Lower leg skin (tissue), 4 donors: ENCODE data around the gene ZNF407. TPM values are rescaled to one million over a fixed set of nuclear protein-coding genes. Genes with fewer than 3 reads are reported as not detected.

ENCODE experiments used
- DNase-seq, 2 donors: peaks; one replicate each; pipeline ENCODE4 v3.0.0-alpha.2; 2019; ENCODE audit warnings: low spot score in 2 of 2
- H3K4me3 ChIP-seq: fragments of 200-600 bp; sonication (generic); 2 replicates; pipeline ENCODE4 v1.5.1; 2017; ENCODE audit warnings: mild to moderate bottlenecking, low read depth; ENCODE audit not compliant: poor library complexity, severe bottlenecking
- CTCF ChIP-seq, 3 donors: fragments of 450-650 bp; IDR thresholded peaks; one replicate each; pipeline ENCODE4 v1.5.1; 2016; ENCODE audit warnings: antibody characterized with exemption in 3 of 3, mild to moderate bottlenecking in 3 of 3, moderate library complexity in 2 of 3
- POLR2A ChIP-seq, 2 donors: fragments of 450-650 bp; IDR thresholded peaks; one replicate each; pipeline ENCODE4 v1.6.1; 2016 to 2017; ENCODE audit warnings: antibody characterized with exemption in 2 of 2, mild to moderate bottlenecking in 1 of 2, moderate library complexity in 1 of 2
- WGBS, 2 donors: methylation state at CpG; one replicate each; pipeline ENCODE4 v1.1.5; 2018; 5-methylcytosine and 5-hydroxymethylcytosine counted together
- intact Hi-C: fragments of 100-400 bp; cut with DNase I; formaldehyde crosslinking; loops from one replicate; pipeline ENCODE4 v1.15.0; 2023; ENCODE audit warnings: low total_unique reads
- total RNA-seq, 4 donors: library from RNA; depleted of rRNA; stranded (reverse); fragments of >200 nt; gene quantifications; one replicate each; pipeline ENCODE4 v1.1.0, GENCODE V29; 2016

ZNF407 gene
- total RNA-seq, 4 donors from 2014 or later = 7.0 to 13.9 (median 10.9) TPM

GRCh38 chr18:74709452-74709851 lies 111.8 kb downstream of the ZNF407 start:
- TF ChIP-seq CTCF (IDR thresholded peaks at IDR 0.05) (no peak), POLR2A (IDR thresholded peaks at IDR 0.05) (no peak)
- no peak for DNase-seq
- intact Hi-C loops = no loop called here
- no peak overlapping the region for H3K4me3 ChIP-seq
- WGBS, 2 donors = 90 to 97% methylated on average over 3 of the region's 3 CpGs

GRCh38 chr18:74714120-74714519 lies 116.5 kb downstream of the ZNF407 start:
- no peak for DNase-seq
- H3K4me3 ChIP-seq = no peak overlapping the region
- intact Hi-C loops = no loop called here
- TF ChIP-seq POLR2A (IDR thresholded peaks at IDR 0.05) (no peak), CTCF (IDR thresholded peaks at IDR 0.05) (no peak)
- WGBS, 2 donors = 95 to 96% methylated on average over 1 of the region's 1 CpG

GRCh38 chr18:74714791-74715190 lies 117.1 kb downstream of the ZNF407 start:
- DNase-seq = no peak
- no peak for TF ChIP-seq POLR2A (IDR thresholded peaks at IDR 0.05)
- no peak for TF ChIP-seq CTCF (IDR thresholded peaks at IDR 0.05)
- WGBS, 2 donors = 87 to 90% methylated on average over 6 of the region's 6 CpGs

GRCh38 chr18:74715306-74715705 lies 117.6 kb downstream of the ZNF407 start:
- TF ChIP-seq POLR2A (IDR thresholded peaks at IDR 0.05) (no peak), CTCF (IDR thresholded peaks at IDR 0.05) (no peak)
- DNase-seq = no peak
- intact Hi-C loops = no loop called here

More at GRCh38 chr18:74714791-74715190, 117.1 kb downstream of the ZNF407 start:
- intact Hi-C loops = no loop called here
- H3K4me3 ChIP-seq = no peak overlapping the region

GRCh38 chr18:74715865-74716712 lies 118.4 kb downstream of the ZNF407 start:
- intact Hi-C loops = no loop called here
- H3K4me3 ChIP-seq = no peak overlapping the region
- TF ChIP-seq POLR2A (IDR thresholded peaks at IDR 0.05) = no peak
- WGBS, 2 donors = 66 to 70% methylated on average over 5 of the region's 5 CpGs
- no peak for DNase-seq

More at GRCh38 chr18:74715306-74715705, 117.6 kb downstream of the ZNF407 start:
- WGBS, 2 donors = 96 to 99% methylated on average over 7 of the region's 7 CpGs
- H3K4me3 ChIP-seq = no peak overlapping the region

GRCh38 chr18:74718312-74718711 lies 120.6 kb downstream of the ZNF407 start:
- no peak overlapping the region for H3K4me3 ChIP-seq
- TF ChIP-seq CTCF (IDR thresholded peaks at IDR 0.05) (no peak), POLR2A (IDR thresholded peaks at IDR 0.05) (no peak)
- DNase-seq = no peak
- intact Hi-C loops = no loop called here
- 85 to 91% methylated on average over 2 of the region's 2 CpGs for WGBS, 2 donors
